HAP-1 (cell line): ENCODE results near the gene PPARA.

Experiments used
- DNase-seq, 2 experiments: peaks; one replicate each; pipeline ENCODE4 v3.0.0-alpha.2; 2016 to 2020; ENCODE audit warnings: low spot score in 2 of 2
- H3K27me3 ChIP-seq: fragments of 250-450 bp; sonication (Bioruptor Pico); 2 replicates; pipeline ENCODE4 v1.5.1; 2020; ENCODE audit warnings: low read depth, mild to moderate bottlenecking, moderate library complexity
- H3K36me3 ChIP-seq: fragments of 250-450 bp; sonication (Bioruptor Pico); replicated peaks from 2 replicates; pipeline ENCODE4 v1.5.1; 2020; ENCODE audit warnings: mild to moderate bottlenecking
- H3K4me1 ChIP-seq: fragments of 250-450 bp; sonication (Bioruptor Pico); 2 replicates; pipeline ENCODE4 v1.5.1; 2020; ENCODE audit warnings: mild to moderate bottlenecking
- H3K4me3 ChIP-seq: fragments of 250-450 bp; sonication (Bioruptor Pico); 2 replicates; pipeline ENCODE4 v1.5.1; 2020; ENCODE audit warnings: mild to moderate bottlenecking, moderate library complexity
- H3K9me3 ChIP-seq: fragments of 250-450 bp; sonication (Bioruptor Pico); 2 replicates; pipeline ENCODE4 v1.5.1; 2020; ENCODE audit warnings: mild to moderate bottlenecking, moderate library complexity
- in situ Hi-C: fragments of 300-500 bp; cut with MboI; formaldehyde crosslinking; loops from 3 replicates; pipeline ENCODE4 v1.14.3; 2020; ENCODE audit warnings: low sequenced_read_pairs, inconsistent platforms, mixed read lengths

PPARA gene

DNA sequence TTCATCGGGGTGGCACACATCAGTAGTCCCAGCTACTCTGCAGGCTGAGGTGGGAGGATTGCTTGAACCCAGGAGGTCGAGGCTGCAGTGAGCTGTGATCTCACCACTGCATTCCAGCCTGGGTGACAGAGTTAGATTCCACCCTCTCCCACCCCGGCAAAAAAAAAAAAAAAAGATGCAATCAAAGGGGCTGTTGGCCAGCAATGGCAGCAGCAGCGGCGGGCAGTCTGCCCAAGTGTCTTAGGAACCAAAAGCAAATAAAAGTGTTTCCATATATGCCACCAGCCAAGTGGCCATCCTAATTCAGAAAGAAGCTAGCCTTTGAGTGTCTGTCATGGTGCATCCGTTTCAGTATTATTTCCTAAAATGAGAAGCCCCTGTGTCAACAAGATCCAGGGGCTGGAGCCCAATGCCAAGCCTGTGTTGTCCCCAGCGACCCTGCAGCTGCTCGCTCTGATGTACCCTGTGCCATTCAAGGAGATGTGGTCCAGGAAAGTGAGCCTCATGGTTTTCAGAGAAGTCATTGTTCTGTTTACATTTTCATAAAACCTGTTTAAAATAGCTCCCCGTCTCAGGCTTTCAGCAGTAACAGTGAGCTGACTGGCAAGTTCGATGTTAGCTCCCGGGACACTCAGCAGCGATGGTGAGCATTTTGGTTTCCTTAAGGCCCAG lies 87.3 kb downstream of the PPARA start:
- in situ Hi-C loops: no loop called here
- no peaks in the 10 kb centered on the region for H3K4me1 ChIP-seq
- no peak for DNase-seq
- no peaks in the 10 kb centered on the region; the same call in 1 of the 2 replicates for H3K36me3 ChIP-seq
- H3K4me3 ChIP-seq: no peak overlapping the region
- no peaks in the 10 kb centered on the region for H3K9me3 ChIP-seq
- H3K27me3 ChIP-seq: no peaks in the 10 kb centered on the region

DNA sequence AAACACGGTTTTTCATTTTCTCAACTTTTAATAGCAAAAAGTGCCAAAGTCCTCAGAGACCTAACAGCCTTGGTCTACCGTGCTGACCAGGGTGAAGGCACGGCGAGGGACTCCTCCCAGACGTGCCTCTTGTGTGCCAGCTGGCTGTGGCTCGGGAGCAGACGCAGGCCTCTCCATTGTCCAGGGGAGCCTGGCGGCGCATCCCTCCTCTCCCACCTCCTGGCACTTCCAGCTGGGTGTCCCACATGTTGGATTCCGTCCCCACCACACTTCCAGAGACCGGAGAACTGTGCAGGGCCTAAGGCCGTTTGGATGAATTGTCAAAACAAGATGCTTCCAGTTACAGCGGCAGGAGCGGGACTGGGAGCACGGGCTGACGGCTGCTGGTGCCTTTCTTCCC lies 88.2 kb downstream of the PPARA start:
- H3K4me1 ChIP-seq: no peaks in the 10 kb centered on the region
- in situ Hi-C loops: no loop called here
- no peaks in the 10 kb centered on the region for H3K9me3 ChIP-seq
- DNase-seq: no peak
- no peaks in the 10 kb centered on the region; the same call in 1 of the 2 replicates for H3K36me3 ChIP-seq
- no peaks in the 10 kb centered on the region for H3K27me3 ChIP-seq
- H3K4me3 ChIP-seq: no peak overlapping the region

DNA sequence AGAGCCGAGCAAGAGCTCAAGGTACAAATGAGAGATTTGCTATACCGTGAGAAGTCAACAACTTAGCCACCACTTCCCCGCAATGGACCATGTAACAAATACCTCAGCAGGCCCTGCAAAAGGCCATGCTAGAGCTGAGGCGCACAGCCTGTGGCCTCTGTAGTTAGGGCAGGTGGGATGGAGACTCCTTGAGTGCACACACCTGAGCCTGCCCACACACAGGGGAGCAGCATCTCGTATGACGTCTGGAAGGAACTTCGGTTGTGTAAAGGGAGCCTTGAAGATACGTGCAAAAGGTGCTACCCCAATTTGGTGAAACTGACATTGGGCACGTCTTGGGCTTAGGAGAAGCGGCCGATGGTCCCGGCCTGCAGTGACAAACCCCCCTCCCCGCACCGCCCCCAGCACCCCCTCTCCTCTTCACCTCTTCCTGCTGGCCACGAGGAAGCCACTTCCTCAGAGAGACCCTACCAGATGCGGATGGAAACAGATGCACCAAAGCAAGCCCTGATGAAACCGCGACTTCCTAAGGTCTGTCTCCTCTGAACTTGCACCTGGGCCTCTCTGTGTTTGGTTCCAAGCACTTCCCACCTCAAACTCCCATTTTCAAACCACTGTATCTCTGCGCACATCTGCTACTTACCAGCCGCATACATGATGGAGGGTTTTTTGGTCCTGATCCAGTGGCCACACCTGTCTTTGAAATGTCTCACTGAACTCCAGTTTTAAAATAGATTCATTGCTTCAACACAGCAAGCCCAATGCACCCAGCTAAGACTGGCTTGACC lies 89.1 kb downstream of the PPARA start:
- no peaks in the 10 kb centered on the region for H3K4me1 ChIP-seq
- H3K9me3 ChIP-seq: no peaks in the 10 kb centered on the region
- no peak for DNase-seq
- H3K36me3 ChIP-seq: peaks cover 8% of the 10 kb centered on the region
- no peak overlapping the region for H3K4me3 ChIP-seq
- no peaks in the 10 kb centered on the region for H3K27me3 ChIP-seq
- in situ Hi-C loops: no loop called here

DNA sequence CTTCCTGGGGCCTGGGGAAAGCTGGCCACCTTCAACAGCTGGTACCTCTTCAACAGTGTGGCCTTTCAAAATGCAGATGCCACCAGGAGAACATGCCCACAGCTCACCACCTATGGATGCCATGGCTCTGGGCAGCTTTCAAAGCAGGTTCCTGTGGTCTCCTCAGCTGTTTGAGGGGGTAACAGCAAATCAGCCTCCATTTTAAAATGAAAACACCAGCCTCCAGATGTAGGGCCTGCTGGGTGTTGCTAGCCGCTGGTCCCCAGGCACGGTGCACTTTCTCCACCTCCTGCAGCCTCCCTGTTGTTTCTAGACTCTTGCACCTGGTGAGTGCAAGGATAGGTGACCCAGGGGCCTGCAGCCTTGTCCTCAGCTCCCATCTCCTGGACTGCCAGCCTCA lies 89.7 kb downstream of the PPARA start:
- in situ Hi-C loops: no loop called here
- Histone ChIP-seq H3K9me3 (no peaks in the 10 kb centered on the region), H3K4me3 (no peak overlapping the region), H3K36me3 (peaks cover 10% of the 10 kb centered on the region), H3K4me1 (no peaks in the 10 kb centered on the region), H3K27me3 (no peaks in the 10 kb centered on the region)
- no peak for DNase-seq

DNA sequence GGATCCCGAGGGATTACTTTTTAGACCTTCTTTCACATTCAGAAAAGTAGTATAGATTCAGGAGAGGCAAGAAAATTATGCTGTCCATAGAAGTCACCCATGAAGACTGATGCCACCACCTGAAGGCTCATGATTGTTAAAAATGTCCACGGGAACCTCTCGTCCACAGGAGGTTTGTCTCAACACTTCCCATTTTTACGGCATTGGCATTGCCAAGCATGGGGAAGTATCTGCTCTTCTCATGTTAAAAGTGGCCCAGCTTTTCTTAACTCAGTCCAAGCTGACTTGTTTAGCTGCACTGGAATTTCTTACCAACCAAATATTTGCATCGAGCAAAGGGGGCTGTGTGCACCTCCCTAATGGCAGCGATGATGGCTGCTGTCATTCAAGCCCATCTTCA lies 90.2 kb downstream of the PPARA start:
- H3K36me3 ChIP-seq: peaks cover 10% of the 10 kb centered on the region
- in situ Hi-C loops: no loop called here
- no peaks in the 10 kb centered on the region for H3K27me3 ChIP-seq
- H3K4me1 ChIP-seq: no peaks in the 10 kb centered on the region
- DNase-seq: no peak
- H3K4me3 ChIP-seq: no peak overlapping the region
- H3K9me3 ChIP-seq: no peaks in the 10 kb centered on the region

DNA sequence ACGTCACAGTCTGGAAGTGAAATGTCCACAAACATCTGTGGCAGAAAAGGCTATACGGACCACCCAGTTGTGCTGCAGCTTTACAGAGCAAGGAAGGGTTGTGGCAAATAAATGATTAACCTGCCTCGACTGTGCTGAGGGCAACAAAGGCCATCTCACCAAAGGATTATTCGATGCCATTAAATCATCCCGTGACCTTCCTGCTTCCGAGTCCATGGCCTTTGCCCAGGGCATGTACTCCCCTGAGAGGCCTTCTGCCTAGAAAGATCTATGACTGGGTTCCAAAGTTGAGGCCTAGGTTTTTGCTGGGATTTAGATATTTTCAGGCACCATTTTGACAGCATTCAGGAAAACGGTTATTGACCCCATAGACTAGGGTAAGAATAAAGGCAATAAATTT lies 90.6 kb downstream of the PPARA start:
- in situ Hi-C loops: no loop called here
- no peak for DNase-seq
- no peak overlapping the region for H3K4me3 ChIP-seq
- no peaks in the 10 kb centered on the region for H3K4me1 ChIP-seq
- H3K27me3 ChIP-seq: no peaks in the 10 kb centered on the region
- peaks cover 10% of the 10 kb centered on the region for H3K36me3 ChIP-seq
- H3K9me3 ChIP-seq: no peaks in the 10 kb centered on the region

DNA sequence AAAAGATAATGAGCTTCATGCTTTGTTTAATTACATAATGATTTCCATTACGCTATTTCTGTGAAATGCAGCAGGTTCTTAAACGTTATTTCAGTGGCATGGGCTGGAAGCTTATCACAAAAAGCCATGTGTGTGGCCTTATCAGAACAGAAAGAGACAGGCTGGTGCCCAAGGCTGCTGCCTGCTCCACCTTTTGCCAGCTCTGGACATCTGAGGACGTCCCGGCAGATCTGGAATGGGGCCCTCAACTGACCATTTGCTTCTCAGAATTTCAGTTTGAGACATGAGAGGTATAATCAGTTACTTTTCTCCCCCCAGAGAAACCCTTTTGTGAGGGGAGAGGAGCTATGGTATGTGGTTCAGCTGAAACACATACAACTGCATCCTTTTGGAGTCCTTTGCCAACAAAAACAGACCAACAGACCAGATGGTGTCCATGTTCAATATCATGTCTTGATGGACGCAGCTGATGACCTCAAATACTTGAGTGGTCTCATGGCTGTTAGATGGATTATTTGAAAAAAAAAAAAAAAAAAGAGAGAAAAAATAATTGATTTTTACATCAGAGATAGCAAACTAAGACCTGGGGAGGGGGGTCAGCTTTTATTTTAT lies 91.2 kb downstream of the PPARA start:
- H3K27me3 ChIP-seq: no peaks in the 10 kb centered on the region
- DNase-seq: no peak
- peaks cover 10% of the 10 kb centered on the region for H3K36me3 ChIP-seq
- no peaks in the 10 kb centered on the region for H3K4me1 ChIP-seq
- H3K4me3 ChIP-seq: no peak overlapping the region
- in situ Hi-C loops: no loop called here
- no peaks in the 10 kb centered on the region for H3K9me3 ChIP-seq

DNA sequence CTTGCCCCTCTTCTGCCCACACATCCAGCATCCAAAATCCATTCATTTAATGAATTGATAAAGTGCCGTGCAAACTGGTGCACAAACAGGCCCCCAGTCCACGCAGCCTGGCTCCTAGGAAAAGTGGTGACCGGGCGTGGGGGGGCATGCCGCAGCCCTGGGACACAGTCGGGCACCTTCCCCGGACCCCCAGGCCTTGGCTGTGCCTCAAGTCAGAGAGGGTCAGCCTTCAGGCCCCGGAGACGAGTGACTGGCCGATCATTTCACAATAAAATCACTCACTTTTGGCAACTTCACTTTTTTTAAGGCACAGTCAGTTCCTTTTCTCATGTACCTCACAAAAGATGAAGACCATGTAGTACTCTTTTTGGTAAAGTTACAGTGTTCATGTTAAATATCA lies 91.8 kb downstream of the PPARA start:
- Histone ChIP-seq H3K4me3 (no peak overlapping the region), H3K27me3 (no peaks in the 10 kb centered on the region), H3K9me3 (no peaks in the 10 kb centered on the region), H3K36me3 (peaks cover 10% of the 10 kb centered on the region), H3K4me1 (no peaks in the 10 kb centered on the region)
- DNase-seq: no peak
- in situ Hi-C loops: no loop called here

DNA sequence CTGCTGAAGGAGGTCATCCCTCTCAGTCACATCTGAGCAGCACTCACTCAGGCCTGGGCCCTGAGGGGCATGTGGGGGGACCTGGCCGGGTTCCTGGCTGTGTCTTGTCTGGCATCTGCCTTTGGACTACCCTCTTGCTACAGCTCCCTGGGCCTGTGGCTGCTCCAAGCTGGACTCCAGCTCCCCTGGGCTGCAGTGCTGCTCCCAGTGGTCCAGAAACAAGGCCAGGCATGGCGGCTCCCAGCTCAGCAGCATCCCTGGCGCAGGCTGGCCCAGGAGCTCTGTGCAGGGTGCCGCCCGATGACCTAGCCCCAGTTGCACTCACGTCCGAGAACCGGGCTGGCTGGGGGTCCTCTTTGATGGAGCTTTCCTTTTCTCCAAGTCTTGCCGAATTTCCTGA lies 94.4 kb downstream of the PPARA start:
- in situ Hi-C loops: no loop called here
- Histone ChIP-seq H3K36me3 (peaks cover 10% of the 10 kb centered on the region), H3K9me3 (no peaks in the 10 kb centered on the region), H3K4me3 (no peak overlapping the region), H3K4me1 (no peaks in the 10 kb centered on the region), H3K27me3 (no peaks in the 10 kb centered on the region)
- no peak for DNase-seq

DNA sequence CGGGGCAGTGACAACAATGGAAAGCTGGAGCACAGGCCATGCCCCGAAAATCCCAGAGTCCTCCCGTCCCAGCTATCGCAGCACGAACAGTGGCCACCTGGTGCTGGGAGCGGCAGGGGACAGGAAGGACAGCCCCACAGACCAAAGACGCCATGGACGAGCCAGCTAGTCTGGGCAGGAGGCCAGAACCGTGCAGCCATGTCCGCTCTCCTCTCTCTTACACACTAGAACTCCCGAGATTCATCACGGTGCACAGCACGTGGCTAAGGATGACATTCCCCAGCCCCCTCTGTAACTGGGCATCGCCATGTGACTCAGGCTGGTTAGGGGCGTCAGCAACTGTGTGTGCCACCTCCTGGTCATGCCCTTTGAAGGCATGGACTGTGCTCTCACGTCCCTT lies 95.2 kb downstream of the PPARA start:
- in situ Hi-C loops: no loop called here
- Histone ChIP-seq H3K4me1 (peaks cover 3% of the 10 kb centered on the region), H3K36me3 (peaks cover 10% of the 10 kb centered on the region), H3K9me3 (no peaks in the 10 kb centered on the region), H3K27me3 (no peaks in the 10 kb centered on the region), H3K4me3 (no peak overlapping the region)
- no peak for DNase-seq

DNA sequence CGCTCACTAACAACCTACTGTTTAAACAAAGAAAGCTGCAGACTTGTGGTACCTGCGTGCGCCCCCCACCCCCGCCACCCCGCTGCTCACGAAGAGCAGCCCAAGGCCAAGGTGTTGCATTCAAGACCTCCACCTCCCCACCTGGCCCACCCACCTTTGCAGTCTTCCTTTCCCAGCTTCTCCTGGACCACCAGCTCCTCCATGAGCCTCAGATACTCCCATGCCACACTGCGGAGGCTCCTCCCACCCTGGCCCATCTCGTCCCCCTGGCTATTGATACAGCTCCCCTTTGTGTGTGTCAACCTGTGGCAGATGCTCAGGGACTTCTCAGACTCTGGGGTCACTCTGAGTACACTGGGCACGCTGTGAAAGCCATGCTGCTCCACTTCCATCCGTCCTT lies 95.9 kb downstream of the PPARA start:
- Histone ChIP-seq H3K27me3 (no peaks in the 10 kb centered on the region), H3K9me3 (no peaks in the 10 kb centered on the region; the same call in 1 of the 2 replicates), H3K4me1 (peaks cover 7% of the 10 kb centered on the region), H3K36me3 (peaks cover 10% of the 10 kb centered on the region), H3K4me3 (no peak overlapping the region)
- in situ Hi-C loops: no loop called here
- no peak for DNase-seq

DNA sequence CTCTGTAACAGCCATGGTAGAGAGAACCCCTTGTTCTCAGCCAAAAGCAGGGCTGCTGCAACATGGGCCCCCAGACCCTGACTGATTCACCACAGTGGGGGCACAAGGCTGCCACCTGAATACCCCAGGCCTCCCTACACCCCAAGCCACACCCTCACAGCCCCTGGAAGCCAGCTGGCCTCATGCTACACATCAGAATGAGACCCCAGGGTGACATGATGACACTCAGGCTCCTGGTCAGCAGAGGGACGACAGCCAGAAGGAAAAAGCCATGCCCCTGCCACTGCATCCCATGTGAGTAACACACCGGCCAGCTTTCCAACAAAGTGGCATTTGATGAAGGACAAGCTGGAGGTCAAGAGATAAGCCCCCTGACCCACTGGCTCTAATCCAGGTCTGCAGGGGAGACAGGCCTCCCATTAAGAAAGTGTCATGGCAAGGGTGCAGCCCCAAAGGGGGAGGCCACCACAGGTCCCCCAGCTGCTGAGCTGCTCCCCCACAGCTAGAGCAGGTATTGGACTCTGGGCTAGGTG lies 97.2 kb downstream of the PPARA start:
- DNase-seq: no peak
- Histone ChIP-seq H3K27me3 (no peaks in the 10 kb centered on the region), H3K4me1 (peaks cover 7% of the 10 kb centered on the region), H3K4me3 (no peak overlapping the region), H3K36me3 (peaks cover 10% of the 10 kb centered on the region), H3K9me3 (no peaks in the 10 kb centered on the region; the same call in 1 of the 2 replicates)
- in situ Hi-C loops: no loop called here

DNA sequence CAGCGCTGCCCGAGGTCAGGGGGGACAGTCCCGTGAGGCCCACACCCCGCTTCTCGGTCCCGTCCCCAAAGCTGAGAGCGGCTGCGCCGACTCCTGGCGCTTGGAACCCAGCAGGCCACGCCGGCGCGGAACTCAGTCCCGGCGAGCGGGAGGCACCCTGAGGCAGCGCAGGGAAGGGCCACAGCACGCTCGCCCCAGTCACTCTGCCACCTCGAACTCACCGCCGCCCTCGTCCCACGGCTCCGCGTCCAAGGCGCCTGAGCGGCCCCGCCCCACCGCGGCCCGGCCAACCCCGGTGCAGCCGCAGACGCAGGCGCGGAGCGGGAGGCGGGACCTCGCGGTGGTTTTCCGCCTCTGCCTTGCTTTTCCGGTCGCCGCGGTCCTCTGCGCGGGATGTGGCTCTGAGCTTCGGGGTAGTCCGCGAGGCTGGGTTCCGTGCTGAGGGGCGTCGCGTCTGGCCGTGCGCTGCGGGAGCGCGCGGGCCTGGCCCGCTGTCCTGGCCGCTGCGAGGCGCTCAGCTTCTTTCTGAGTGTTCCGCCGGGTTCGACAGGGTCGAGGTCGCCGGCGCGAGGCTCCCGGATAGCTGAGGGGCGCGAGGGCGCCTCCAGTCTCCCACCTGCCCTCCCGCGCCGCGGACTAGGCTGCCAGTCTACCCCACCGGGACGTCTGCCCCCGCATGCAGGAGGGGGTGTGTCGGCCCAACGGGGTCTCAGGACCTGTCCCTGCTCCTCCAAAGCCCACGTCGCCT lies 99.9 kb downstream of the PPARA start, which contains the start of gene CDPF1:
CDPF1 (minus strand) TSS at position 259 of the 748 bp plus-strand sequence. CDS start 2,009 bp downstream, outside the sequence.
- Histone ChIP-seq H3K4me1 (peaks cover 7% of the 10 kb centered on the region), H3K4me3 (peak within 1 kb of the TSS; percentile 75), H3K27me3 (no peaks in the 10 kb centered on the region), H3K9me3 (no peaks in the 10 kb centered on the region; the same call in 1 of the 2 replicates), H3K36me3 (no peaks in the 10 kb centered on the region)
- in situ Hi-C loops: no loop called here
- DNase-seq: peak; percentile 84 to 91
